Measurements from ENCODE around the gene TRMO. TPM values are rescaled to one million over a fixed set of nuclear protein-coding genes. Genes with fewer than 3 reads are reported as not detected.

TRMO gene
- total RNA-seq, 1 experiment from 2014 or later: 8.6 TPM

- peaks cover 4% of the 10 kb centered on the region; the same call in 1 of the 2 replicates for H3K27me3 ChIP-seq (ENCODE audit: insufficient read depth, low read length)
- no peaks in the 10 kb centered on the region for H3K9me3 ChIP-seq (ENCODE audit: control insufficient read depth, low read depth, low read length)
- H4K20me1 ChIP-seq (ENCODE audit: control insufficient read depth, insufficient read depth, insufficient read length): no peaks in the 10 kb centered on the region
- H2AFZ ChIP-seq (ENCODE audit: low read length): no peak overlapping the region
- no peak overlapping the region for H3K4me2 ChIP-seq (ENCODE audit: insufficient read depth, insufficient read length, low read length)
- no peak overlapping the region for H2BK5ac ChIP-seq (ENCODE audit: insufficient read length, low read length)
- peaks cover 43% of the 10 kb centered on the region for H3K27me3 Mint-ChIP-seq (ENCODE audit: low read depth)
- no peak overlapping the region for H3K9ac ChIP-seq (ENCODE audit: extremely low read depth, insufficient read length, low read length)
- H3K56ac ChIP-seq (ENCODE audit: insufficient read length, low read depth, low read length): no peak overlapping the region
- H4K8ac ChIP-seq (replicated peaks; ENCODE audit: insufficient read length, low read depth, low read length): no peak overlapping the region
- no peak for TF ChIP-seq CTCF (conservative IDR thresholded peaks at IDR 0.05)
- no peak overlapping the region for H3K27ac ChIP-seq (ENCODE audit: insufficient read length, low read depth, low read length)
- no peak overlapping the region for H4K91ac ChIP-seq (ENCODE audit: insufficient read length, low read depth, low read length)
- no peak overlapping the region for H3K23ac ChIP-seq (ENCODE audit: insufficient read length, low read depth, low read length)
- H3K14ac ChIP-seq (ENCODE audit: insufficient read depth, low read length): no peak overlapping the region
- no peak overlapping the region for H3K4ac ChIP-seq (ENCODE audit: low read depth, low read length)
- H3T11ph ChIP-seq (ENCODE audit: low read length): no peak overlapping the region
- H3K27ac Mint-ChIP-seq: no peak overlapping the region
- H3K18ac ChIP-seq (ENCODE audit: insufficient read length, low read depth, low read length): no peak overlapping the region
- H3K4me1 Mint-ChIP-seq: no peaks in the 10 kb centered on the region
- DNase-seq: no peak
- H2BK120ac ChIP-seq (ENCODE audit: low read depth, low read length, poor library complexity, severe bottlenecking): no peak overlapping the region
- no peaks in the 10 kb centered on the region for H3K23me2 ChIP-seq (ENCODE audit: insufficient read length, low read depth, low read length, poor library complexity, severe bottlenecking)
- no peak overlapping the region for H3K4me3 Mint-ChIP-seq
- no peaks in the 10 kb centered on the region for H3K36me3 Mint-ChIP-seq (ENCODE audit: insufficient read depth in 1 of 3, low read depth in 3 of 3)
- no peaks in the 10 kb centered on the region for H3K9me3 Mint-ChIP-seq
- H2BK15ac ChIP-seq (ENCODE audit: low read depth, low read length): no peak overlapping the region
- WGBS (ENCODE audit: extremely low coverage, insufficient read length, low lambda C conversion rate): no CpG with 5 or more reads among the region's 3 CpGs
- no peaks in the 10 kb centered on the region for H3K79me1 ChIP-seq (ENCODE audit: insufficient read depth, low read depth, low read length, poor library complexity, severe bottlenecking)
- H4K5ac ChIP-seq (ENCODE audit: insufficient read length, low read depth, low read length): no peak overlapping the region
- H3K4me1 ChIP-seq (ENCODE audit: insufficient read depth, low read length): no peaks in the 10 kb centered on the region
- no peak overlapping the region for H2AK5ac ChIP-seq (ENCODE audit: insufficient read length, low read length)
- H3K79me2 ChIP-seq (ENCODE audit: insufficient read depth, low read length): no peaks in the 10 kb centered on the region
- no peak overlapping the region for H2BK12ac ChIP-seq (ENCODE audit: insufficient read length, low read depth, low read length)
- H2BK20ac ChIP-seq (ENCODE audit: low read depth, low read length, poor library complexity, severe bottlenecking): no peak overlapping the region
These were observed 22.3 kb upstream of the TRMO start for GRCh38 chr9:97944612-97945011.

Data from H9 (cell line).